Activated CD8-positive, alpha-beta T cell treated with anti-CD3 and anti-CD28 coated beads, Interleukin-2, amount 10 ng/mL, durations not matched to agents 7 days and 5 days (primary cell): Measurements from ENCODE around the gene LY6G6D. TPM values are rescaled to one million over a fixed set of nuclear protein-coding genes. Genes with fewer than 3 reads are reported as not detected.

Source experiments
- microRNA-seq: library from miRNA; unstranded; fragments of <30 nt; microRNA quantifications from one replicate; pipeline ENCODE4 v1.2.0, GENCODE V29; 2022
- total RNA-seq, 2 experiments: library from RNA; stranded (reverse); gene quantifications; one replicate each; pipeline ENCODE4 v1.2.3, GENCODE V29; 2021

The LY6G6D gene
- total RNA-seq, 2 experiments from 2014 or later: not detected

Small RNA genes lying within 50 kb of the gene (microRNA-seq; reads per million reads assigned to microRNA genes)
- gene MIR4646: 2.3 reads per million

Other genes with a start within 250 kb of the LY6G6D start
- gene MICB, start 217.2 kb upstream of the LY6G6D start, total RNA-seq: 10 to 100 TPM; 49.0 TPM
- gene MCCD1, start 186.4 kb upstream of the LY6G6D start, total RNA-seq: not detected
- 100 to 1,000 TPM; 477 to 488 TPM for gene DDX39B, start 173.3 kb upstream of the LY6G6D start, total RNA-seq
- 1 to 10 TPM; 2.5 TPM for gene ATP6V1G2, start 168.7 kb upstream of the LY6G6D start, total RNA-seq
- gene NFKBIL1, start 167.7 kb upstream of the LY6G6D start, total RNA-seq: 10 to 100 TPM; 13.5 to 14.2 TPM
- 10 to 100 TPM; 19.4 to 24.6 TPM for gene LTA, start 143.1 kb upstream of the LY6G6D start, total RNA-seq
- gene TNF, start 139.8 kb upstream of the LY6G6D start, total RNA-seq: 10 to 100 TPM; 53.4 to 55.0 TPM
- 100 to 1,000 TPM; 613 to 618 TPM for gene LTB, start 132.9 kb upstream of the LY6G6D start, total RNA-seq
- gene LST1, start 129.1 kb upstream of the LY6G6D start, total RNA-seq: 100 to 1,000 TPM; 125 to 139 TPM
- 100 to 1,000 TPM; 107 to 115 TPM for gene NCR3, start 122.3 kb upstream of the LY6G6D start, total RNA-seq
- 100 to 1,000 TPM; 177 TPM for gene AIF1, start 100.1 kb upstream of the LY6G6D start, total RNA-seq
- 100 to 1,000 TPM; 260 to 279 TPM for gene PRRC2A, start 94.6 kb upstream of the LY6G6D start, total RNA-seq
- 100 to 1,000 TPM; 259 to 267 TPM for gene BAG6, start 62.7 kb upstream of the LY6G6D start, total RNA-seq
- gene APOM, start 59.5 kb upstream of the LY6G6D start, total RNA-seq: 1 to 10 TPM; 3.2 to 5.1 TPM
- gene C6orf47, start 54.6 kb upstream of the LY6G6D start, total RNA-seq: 10 to 100 TPM; 22.5 to 23.8 TPM
- 10 to 100 TPM; 29.0 to 34.7 TPM for gene GPANK1, start 50.4 kb upstream of the LY6G6D start, total RNA-seq
- 100 to 1,000 TPM; 233 to 250 TPM for gene CSNK2B, start 49.3 kb upstream of the LY6G6D start, total RNA-seq
- 10 to 100 TPM; 22.6 to 23.2 TPM for gene LY6G5B, start 45.4 kb upstream of the LY6G6D start, total RNA-seq
- 1 to 10 TPM; 4.3 to 5.5 TPM for gene LY6G5C, start 34.3 kb upstream of the LY6G6D start, total RNA-seq
- 10 to 100 TPM; 52.1 to 55.4 TPM for gene ABHD16A, start 12.0 kb upstream of the LY6G6D start, total RNA-seq
- not detected for gene LY6G6F, start 8.5 kb upstream of the LY6G6D start, total RNA-seq
- under 1 TPM in 1 of 2 experiments, not detected in 1; 0.26 TPM for gene LY6G6C, start 6.4 kb downstream of the LY6G6D start, total RNA-seq
- gene MPIG6B, start 8.0 kb downstream of the LY6G6D start, total RNA-seq: under 1 TPM; 0.71 to 0.91 TPM
- 10 to 100 TPM; 31.9 to 33.7 TPM for gene DDAH2, start 14.0 kb downstream of the LY6G6D start, total RNA-seq
- gene CLIC1, start 21.2 kb downstream of the LY6G6D start, total RNA-seq: 100 to 1,000 TPM; 617 to 651 TPM
- gene MSH5, start 24.7 kb downstream of the LY6G6D start, total RNA-seq: 10 to 100 TPM; 64.8 to 73.6 TPM
- 10 to 100 TPM; 14.3 to 15.4 TPM for gene SAPCD1, start 47.3 kb downstream of the LY6G6D start, total RNA-seq
- 1 to 10 TPM; 6.4 to 6.6 TPM for gene VWA7, start 62.0 kb downstream of the LY6G6D start, total RNA-seq
- gene VARS1, start 80.4 kb downstream of the LY6G6D start, total RNA-seq: 100 to 1,000 TPM; 114 to 115 TPM
- gene LSM2, start 91.6 kb downstream of the LY6G6D start, total RNA-seq: 100 to 1,000 TPM; 123 to 128 TPM
- gene HSPA1L, start 99.9 kb downstream of the LY6G6D start, total RNA-seq: 1 to 10 TPM; 3.0 to 3.1 TPM
- 10 to 100 TPM; 75.6 to 75.7 TPM for gene HSPA1A, start 100.2 kb downstream of the LY6G6D start, total RNA-seq
- gene HSPA1B, start 112.4 kb downstream of the LY6G6D start, total RNA-seq: 10 to 100 TPM; 84.6 to 87.1 TPM
- 10 to 100 TPM; 16.5 to 17.8 TPM for gene NEU1, start 147.5 kb downstream of the LY6G6D start, total RNA-seq
- under 1 TPM in 1 of 2 experiments, not detected in 1; 0.39 TPM for gene SLC44A4, start 163.6 kb downstream of the LY6G6D start, total RNA-seq
- gene EHMT2, start 182.3 kb downstream of the LY6G6D start, total RNA-seq: 10 to 100 TPM; 70.1 to 72.3 TPM
- gene ZBTB12, start 186.7 kb downstream of the LY6G6D start, total RNA-seq: 1 to 10 TPM; 1.6 to 1.8 TPM
- under 1 TPM; 0.26 to 0.87 TPM for gene C2, start 212.4 kb downstream of the LY6G6D start, total RNA-seq
- gene CFB, start 230.7 kb downstream of the LY6G6D start, total RNA-seq: under 1 TPM in 1 of 2 experiments, not detected in 1; 0.58 TPM
- 10 to 100 TPM; 67.1 to 70.8 TPM for gene NELFE, start 243.6 kb downstream of the LY6G6D start, total RNA-seq
- gene SKIC2, start 243.8 kb downstream of the LY6G6D start, total RNA-seq: 10 to 100 TPM; 73.2 to 73.4 TPM